ENCODE measurements around the gene SLC2A6. TPM values are rescaled to one million over a fixed set of nuclear protein-coding genes. Genes with fewer than 3 reads are reported as not detected.

Gene SLC2A6
- total RNA-seq, 2 experiments from 2014 or later, result 5.4 to 6.7 TPM

- no peak overlapping the region for H3K4me3 Mint-ChIP-seq
- H3K36me3 Mint-ChIP-seq (ENCODE audit: low read depth), result no peaks in the 10 kb centered on the region
- H3K27ac Mint-ChIP-seq, result no peak overlapping the region
- TF ChIP-seq CTCF (IDR thresholded peaks at IDR 0.05), result no peak
- CTCF ChIA-PET, result no interaction called here
- DNase-seq (no peak), ATAC-seq (no peak)
- POLR2A ChIA-PET, result interaction anchor here (0.7 kb wide), 1 partner anchor 935 kb away, joined by 4 read pairs; no protein-coding TSS in a partner anchor
- H3K4me1 Mint-ChIP-seq (ENCODE audit: low read depth), result peaks cover 4% of the 10 kb centered on the region
- intact Hi-C loops (cut with micrococcal nuclease), result no loop called here
- H3K27me3 Mint-ChIP-seq, result no peaks in the 10 kb centered on the region
- no peaks in the 10 kb centered on the region for H3K9me3 Mint-ChIP-seq
These were observed 12.2 kb upstream of the SLC2A6 start for GRCh38 chr9:133490865-133491655.

GRCh38 chr9:133490201-133490681 lies 11.3 kb upstream of the SLC2A6 start:
- Mint-ChIP-seq H3K9me3 (no peaks in the 10 kb centered on the region), H3K27ac (no peak overlapping the region), H3K4me1 (ENCODE audit: low read depth) (peaks cover 5% of the 10 kb centered on the region), H3K27me3 (no peaks in the 10 kb centered on the region), H3K36me3 (ENCODE audit: low read depth) (no peaks in the 10 kb centered on the region), H3K4me3 (no peak overlapping the region)
- intact Hi-C loops (cut with micrococcal nuclease), result no loop called here
- ChIA-PET CTCF (no interaction called here), POLR2A (no interaction called here)
- ATAC-seq, result no peak
- DNase-seq, result no peak
- no peak for TF ChIP-seq CTCF (IDR thresholded peaks at IDR 0.05)

GRCh38 chr9:133489253-133490190 lies 10.6 kb upstream of the SLC2A6 start:
- Mint-ChIP-seq H3K4me1 (ENCODE audit: low read depth) (peaks cover 5% of the 10 kb centered on the region), H3K36me3 (ENCODE audit: low read depth) (no peaks in the 10 kb centered on the region), H3K27ac (no peak overlapping the region), H3K4me3 (no peak overlapping the region), H3K9me3 (no peaks in the 10 kb centered on the region), H3K27me3 (no peaks in the 10 kb centered on the region)
- TF ChIP-seq CTCF (IDR thresholded peaks at IDR 0.05), result no peak
- DNase-seq (no peak), ATAC-seq (no peak)
- POLR2A ChIA-PET, result no interaction called here
- CTCF ChIA-PET, result interaction anchor here (0.8 kb wide), 1 partner anchor 303 kb away, joined by 3 read pairs; no protein-coding TSS in a partner anchor
- intact Hi-C loops (cut with micrococcal nuclease), result loop anchor here (5.0 to 10.0 kb wide), 3 partner anchors 82 to 305 kb away; partner anchors contain the start of genes STKLD1 and SURF4

- ATAC-seq, result no peak
- H3K27ac Mint-ChIP-seq, result no peak overlapping the region
- DNase-seq, result no peak
- no peak for TF ChIP-seq CTCF (IDR thresholded peaks at IDR 0.05)
- no peaks in the 10 kb centered on the region for H3K9me3 Mint-ChIP-seq
- CTCF ChIA-PET, result interaction anchor here (0.8 kb wide), 1 partner anchor 302 kb away, joined by 3 read pairs; no protein-coding TSS in a partner anchor
- POLR2A ChIA-PET, result interaction anchor here (0.6 kb wide), 1 partner anchor 28 kb away, joined by 3 read pairs; no protein-coding TSS in a partner anchor
- intact Hi-C loops (cut with micrococcal nuclease), result loop anchor here (5.0 to 10.0 kb wide), 3 partner anchors 81 to 304 kb away; partner anchors contain the start of genes STKLD1 and SURF4
- H3K36me3 Mint-ChIP-seq (ENCODE audit: low read depth), result no peaks in the 10 kb centered on the region
- no peak overlapping the region for H3K4me3 Mint-ChIP-seq
- H3K27me3 Mint-ChIP-seq, result no peaks in the 10 kb centered on the region
- H3K4me1 Mint-ChIP-seq (ENCODE audit: low read depth), result peaks cover 5% of the 10 kb centered on the region
These were observed 9.9 kb upstream of the SLC2A6 start for GRCh38 chr9:133488686-133489252.

Measured in activated CD8-positive, alpha-beta T cell treated with anti-CD3 and anti-CD28 coated beads for 36 hours (primary cell).